Astrocyte of the spinal cord (primary cell): Measurements from ENCODE around the gene PHLPP2.

ENCODE experiments used
- DNase-seq: peaks from one replicate; pipeline ENCODE4 v3.0.0; 2011; ENCODE audit warnings: low read depth, low spot score
- H3K4me3 ChIP-seq: 2 replicates; pipeline ENCODE4 v1.5.1; 2011; ENCODE audit warnings: low read depth, mild to moderate bottlenecking, low read length, moderate library complexity
- in situ Hi-C: cut with HindIII; loops from 2 replicates; pipeline ENCODE4 v1.10.0; 2017; ENCODE audit warnings: low sequenced_read_pairs
- TF ChIP-seq, protein P1 (sequence below): IDR thresholded peaks from 2 replicates; pipeline ENCODE4 v1.5.1; 2012; ENCODE audit warnings: low read depth, mild to moderate bottlenecking, low read length, inconsistent platforms

Gene PHLPP2

GRCh38 chr16:71758293-71758760, 33.8 kb upstream of the PHLPP2 start:
- in situ Hi-C loops: no loop called here
- no peak overlapping the region for H3K4me3 ChIP-seq
- TF ChIP-seq, protein P1, sequence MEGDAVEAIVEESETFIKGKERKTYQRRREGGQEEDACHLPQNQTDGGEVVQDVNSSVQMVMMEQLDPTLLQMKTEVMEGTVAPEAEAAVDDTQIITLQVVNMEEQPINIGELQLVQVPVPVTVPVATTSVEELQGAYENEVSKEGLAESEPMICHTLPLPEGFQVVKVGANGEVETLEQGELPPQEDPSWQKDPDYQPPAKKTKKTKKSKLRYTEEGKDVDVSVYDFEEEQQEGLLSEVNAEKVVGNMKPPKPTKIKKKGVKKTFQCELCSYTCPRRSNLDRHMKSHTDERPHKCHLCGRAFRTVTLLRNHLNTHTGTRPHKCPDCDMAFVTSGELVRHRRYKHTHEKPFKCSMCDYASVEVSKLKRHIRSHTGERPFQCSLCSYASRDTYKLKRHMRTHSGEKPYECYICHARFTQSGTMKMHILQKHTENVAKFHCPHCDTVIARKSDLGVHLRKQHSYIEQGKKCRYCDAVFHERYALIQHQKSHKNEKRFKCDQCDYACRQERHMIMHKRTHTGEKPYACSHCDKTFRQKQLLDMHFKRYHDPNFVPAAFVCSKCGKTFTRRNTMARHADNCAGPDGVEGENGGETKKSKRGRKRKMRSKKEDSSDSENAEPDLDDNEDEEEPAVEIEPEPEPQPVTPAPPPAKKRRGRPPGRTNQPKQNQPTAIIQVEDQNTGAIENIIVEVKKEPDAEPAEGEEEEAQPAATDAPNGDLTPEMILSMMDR: no peak
- no peak for DNase-seq

DNA sequence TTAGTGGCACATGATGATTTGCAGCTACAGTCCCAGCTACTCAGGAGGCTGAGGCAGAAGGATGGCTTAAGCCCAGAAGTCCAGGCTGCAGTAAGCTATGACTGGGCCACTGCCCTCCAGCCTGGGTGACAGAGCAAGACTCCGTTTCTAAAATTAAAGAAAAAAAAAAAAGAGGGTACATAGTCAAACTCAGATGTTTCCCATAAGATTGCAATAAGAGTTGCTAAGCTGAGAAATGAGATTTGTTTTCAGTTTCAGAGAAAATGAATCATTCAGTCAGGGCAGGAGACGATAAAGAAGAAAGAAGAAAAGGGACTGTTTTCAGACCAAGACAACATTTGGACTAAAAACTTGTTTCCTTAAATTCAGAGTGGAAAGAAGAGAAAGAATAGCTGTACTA, 30.2 kb upstream of the PHLPP2 start:
- in situ Hi-C loops: no loop called here
- TF ChIP-seq, protein P1: no peak
- DNase-seq: no peak

DNA sequence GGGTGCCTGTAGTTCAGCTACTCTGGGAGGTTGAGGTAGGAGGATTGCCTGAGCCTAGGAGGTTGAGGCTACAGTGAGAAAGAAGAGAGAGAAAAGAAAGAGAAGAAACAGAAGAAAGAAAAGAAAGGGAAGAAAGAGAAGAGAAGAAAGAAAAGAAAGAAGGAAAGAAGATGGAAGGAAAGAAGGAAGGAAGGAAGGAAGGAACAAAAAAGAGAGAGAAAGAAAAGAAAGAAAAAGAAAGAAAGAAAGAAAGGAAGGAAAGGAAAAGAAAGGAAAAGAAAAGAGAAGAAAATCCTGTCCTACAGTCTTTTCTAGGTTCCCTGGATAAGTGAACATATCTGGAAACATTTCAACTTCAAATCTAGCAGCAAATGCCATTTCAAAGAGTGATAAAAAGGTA, 29.6 kb upstream of the PHLPP2 start:
- in situ Hi-C loops: no loop called here
- H3K4me3 ChIP-seq: no peak overlapping the region
- DNase-seq: no peak
- TF ChIP-seq, protein P1: no peak

More for the DNA sequence above, 30.2 kb upstream of the PHLPP2 start:
- H3K4me3 ChIP-seq: no peak overlapping the region

- in situ Hi-C loops: no loop called here
- no peak overlapping the region for H3K4me3 ChIP-seq
- DNase-seq: no peak
- TF ChIP-seq, protein P1: no peak
Measured at GRCh38 chr16:71748226-71748625, 23.7 kb upstream of the PHLPP2 start.

DNA sequence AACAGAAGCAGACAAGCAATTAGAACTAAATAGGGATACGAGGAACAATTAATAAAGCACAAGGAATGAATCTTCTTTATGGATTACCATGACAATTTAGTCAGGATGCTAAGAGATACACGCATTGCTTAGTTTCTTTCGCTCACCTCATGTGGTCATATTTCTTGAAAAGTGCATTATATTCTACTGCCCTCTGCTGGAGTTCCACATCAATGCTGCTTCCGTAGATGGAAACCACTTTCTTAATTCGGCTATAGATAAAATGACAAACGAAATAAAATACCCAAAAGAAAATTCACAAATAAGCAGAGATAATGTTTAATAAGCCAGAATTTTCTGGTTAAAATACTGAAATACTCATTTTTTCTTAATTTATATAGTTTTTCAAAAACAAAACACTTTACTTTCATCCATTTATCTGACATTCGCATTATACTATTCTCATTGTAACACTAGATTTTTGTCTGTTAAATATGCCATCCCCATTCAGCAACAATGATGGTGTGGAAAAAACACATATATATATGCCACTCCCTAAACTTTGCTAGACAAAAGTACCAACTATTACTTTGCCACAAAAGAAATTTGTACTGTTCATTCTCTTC, 22.0 kb upstream of the PHLPP2 start:
- DNase-seq: peak; percentile 46
- no peak overlapping the region for H3K4me3 ChIP-seq
- TF ChIP-seq, protein P1: peak; percentile 78
- in situ Hi-C loops: no loop called here

- in situ Hi-C loops: no loop called here
- no peak overlapping the region for H3K4me3 ChIP-seq
- DNase-seq: no peak
- TF ChIP-seq, protein P1: no peak
Measured at GRCh38 chr16:71738855-71739254, 14.4 kb upstream of the PHLPP2 start.
